H9 (cell line): ENCODE measurements around the gene XXYLT1. TPM values are rescaled to one million over a fixed set of nuclear protein-coding genes. Genes with fewer than 3 reads are reported as not detected.
A peak's percentile ranks its signal among the peaks of the same experiment; 100 is the strongest.

Source experiments
- DNase-seq: peaks from one replicate; pipeline ENCODE4 v3.0.0-alpha.2; 2017
- H2AFZ ChIP-seq: one replicate; pipeline ENCODE4 v1.6.1; 2013; ENCODE audit warnings: mild to moderate bottlenecking, low read length, control low read depth, moderate library complexity
- H2AK5ac ChIP-seq: 2 replicates; pipeline ENCODE4 v1.6.1; 2013; ENCODE audit warnings: low read length, control low read depth, mixed read lengths; ENCODE audit not compliant: insufficient read length
- H2BK120ac ChIP-seq: one replicate; pipeline ENCODE4 v1.6.1; 2013; ENCODE audit warnings: low read depth, mild to moderate bottlenecking, low read length, control low read depth, inconsistent platforms; ENCODE audit not compliant: poor library complexity, severe bottlenecking
- H2BK12ac ChIP-seq: 2 replicates; pipeline ENCODE4 v1.6.1; 2013; ENCODE audit warnings: low read length, control low read depth, mixed read lengths, low read depth; ENCODE audit not compliant: insufficient read length
- H2BK15ac ChIP-seq: 2 replicates; pipeline ENCODE4 v1.6.1; 2013; ENCODE audit warnings: low read depth, low read length, control low read depth
- H2BK20ac ChIP-seq: one replicate; pipeline ENCODE4 v1.6.1; 2013; ENCODE audit warnings: low read depth, mild to moderate bottlenecking, low read length, control low read depth, inconsistent platforms; ENCODE audit not compliant: poor library complexity, severe bottlenecking
- H2BK5ac ChIP-seq: 2 replicates; pipeline ENCODE4 v1.6.1; 2013; ENCODE audit warnings: low read length, control low read depth, mixed read lengths; ENCODE audit not compliant: insufficient read length
- H3K14ac ChIP-seq: 2 replicates; pipeline ENCODE4 v1.6.1; 2013; ENCODE audit warnings: low read length, control low read depth; ENCODE audit not compliant: insufficient read depth
- H3K18ac ChIP-seq: 2 replicates; pipeline ENCODE4 v1.6.1; 2013; ENCODE audit warnings: low read depth, mild to moderate bottlenecking, mixed read lengths, low read length, control low read depth; ENCODE audit not compliant: insufficient read length
- H3K23ac ChIP-seq: 2 replicates; pipeline ENCODE4 v1.6.1; 2013; ENCODE audit warnings: low read length, control low read depth, mixed read lengths, low read depth; ENCODE audit not compliant: insufficient read length
- H3K23me2 ChIP-seq: 2 replicates; pipeline ENCODE4 v1.6.1; 2013; ENCODE audit warnings: low read depth, mild to moderate bottlenecking, mixed read lengths, low read length, control low read depth; ENCODE audit not compliant: insufficient read length, poor library complexity, severe bottlenecking
- H3K27ac ChIP-seq: 2 replicates; pipeline ENCODE4 v1.5.1; 2013; ENCODE audit warnings: low read length, control low read depth, mixed read lengths, low read depth; ENCODE audit not compliant: insufficient read length
- H3K27me3 ChIP-seq: 2 replicates; pipeline ENCODE4 v1.6.1; 2013; ENCODE audit warnings: low read length, control low read depth, inconsistent platforms; ENCODE audit not compliant: insufficient read depth
- H3K4ac ChIP-seq: 2 replicates; pipeline ENCODE4 v1.6.1; 2013; ENCODE audit warnings: low read depth, mild to moderate bottlenecking, control low read depth, inconsistent platforms, low read length, moderate library complexity
- H3K4me1 ChIP-seq: 2 replicates; pipeline ENCODE4 v1.6.1; 2013; ENCODE audit warnings: low read length, control low read depth, inconsistent platforms; ENCODE audit not compliant: insufficient read depth
- H3K4me2 ChIP-seq: 2 replicates; pipeline ENCODE4 v1.6.1; 2013; ENCODE audit warnings: low read length, control low read depth, mixed read lengths; ENCODE audit not compliant: insufficient read length, insufficient read depth
- H3K56ac ChIP-seq: 2 replicates; pipeline ENCODE4 v1.6.1; 2013; ENCODE audit warnings: low read depth, mild to moderate bottlenecking, mixed read lengths, low read length, control low read depth; ENCODE audit not compliant: insufficient read length
- H3K79me1 ChIP-seq: 2 replicates; pipeline ENCODE4 v1.6.1; 2013; ENCODE audit warnings: low read depth, mild to moderate bottlenecking, moderate library complexity, low read length, control low read depth, inconsistent platforms; ENCODE audit not compliant: insufficient read depth, poor library complexity, severe bottlenecking
- H3K79me2 ChIP-seq: 2 replicates; pipeline ENCODE4 v1.6.1; 2013; ENCODE audit warnings: low read length, control low read depth, inconsistent platforms; ENCODE audit not compliant: insufficient read depth
- H3K9ac ChIP-seq: 2 replicates; pipeline ENCODE4 v1.6.1; 2013; ENCODE audit warnings: low read length, control low read depth, mixed read lengths; ENCODE audit not compliant: insufficient read length; ENCODE audit errors: extremely low read depth
- H3K9me3 ChIP-seq: one replicate; pipeline ENCODE4 v1.6.1; 2013; ENCODE audit warnings: low read depth, low read length, inconsistent platforms; ENCODE audit not compliant: control insufficient read depth
- H3T11ph ChIP-seq: one replicate; pipeline ENCODE4 v1.6.1; 2013; ENCODE audit warnings: mild to moderate bottlenecking, low read length, control low read depth, inconsistent platforms
- H4K20me1 ChIP-seq: one replicate; pipeline ENCODE4 v1.6.1; 2013; ENCODE audit not compliant: control insufficient read depth, insufficient read length, insufficient read depth
- H4K5ac ChIP-seq: 2 replicates; pipeline ENCODE4 v1.6.1; 2013; ENCODE audit warnings: low read depth, mild to moderate bottlenecking, mixed read lengths, low read length, control low read depth; ENCODE audit not compliant: insufficient read length
- H4K8ac ChIP-seq: replicated peaks from 2 replicates; pipeline ENCODE4 v1.6.1; 2013; ENCODE audit warnings: low read length, control low read depth, mixed read lengths, low read depth; ENCODE audit not compliant: insufficient read length
- H4K91ac ChIP-seq: 2 replicates; pipeline ENCODE4 v1.6.1; 2013; ENCODE audit warnings: low read depth, mild to moderate bottlenecking, moderate library complexity, mixed read lengths, low read length, control low read depth; ENCODE audit not compliant: insufficient read length
- H3K27ac Mint-ChIP-seq, 3 experiments: 2 replicates in 2 of 3; 3 replicates in 1 of 3; pipeline ENCODE4 v1.8.0; 2020 to 2021; ENCODE audit warnings: mixed read lengths in 3 of 3, mild to moderate bottlenecking in 1 of 3, moderate library complexity in 1 of 3
- H3K27me3 Mint-ChIP-seq: 2 replicates; pipeline ENCODE4 v1.8.0; 2021; ENCODE audit warnings: low read depth, mild to moderate bottlenecking, moderate library complexity, mixed read lengths
- H3K36me3 Mint-ChIP-seq, 3 experiments: 2 replicates in 2 of 3; 3 replicates in 1 of 3; pipeline ENCODE4 v1.8.0; 2020 to 2021; ENCODE audit warnings: low read depth in 3 of 3, mixed read lengths in 3 of 3; ENCODE audit not compliant: insufficient read depth in 1 of 3
- H3K4me1 Mint-ChIP-seq, 2 experiments: 2 replicates each; pipeline ENCODE4 v1.8.0; 2020; ENCODE audit warnings: mixed read lengths in 2 of 2
- H3K4me3 Mint-ChIP-seq, 2 experiments: 2 replicates in 1 of 2; 3 replicates in 1 of 2; pipeline ENCODE4 v1.8.0; 2020 to 2021; ENCODE audit warnings: mild to moderate bottlenecking in 2 of 2, mixed read lengths in 2 of 2, moderate library complexity in 1 of 2
- H3K9me3 Mint-ChIP-seq, 2 experiments: 2 replicates in 1 of 2; 3 replicates in 1 of 2; pipeline ENCODE4 v1.8.0; 2020; ENCODE audit warnings: mild to moderate bottlenecking in 2 of 2, mixed read lengths in 2 of 2, moderate library complexity in 1 of 2
- CTCF ChIP-seq: fragments of 200-600 bp; sonication (generic); conservative IDR thresholded peaks from 3 replicates; pipeline ENCODE4 v1.8.0; 2021; ENCODE audit warnings: antibody characterized with exemption, mild to moderate bottlenecking
- WGBS: extraction: QIAGEN DNeasy Blood & Tissue Kit; methylation state at CpG from one replicate; pipeline ENCODE4 v1.1.7; 2013; ENCODE audit warnings: missing lambda C conversion rate, low lambda C conversion rate, mixed read lengths; ENCODE audit not compliant: insufficient read length; ENCODE audit errors: extremely low coverage; 5-methylcytosine and 5-hydroxymethylcytosine counted together
- total RNA-seq: library from RNA; stranded (reverse); gene quantifications from 2 replicates; pipeline ENCODE4 v1.2.1, GENCODE V29; 2021

XXYLT1 gene
- total RNA-seq, 1 experiment from 2014 or later = 22.7 TPM

GRCh38 chr3:195179776-195180489, 91.0 kb downstream of the XXYLT1 start:
- Mint-ChIP-seq H3K27me3 (no peaks in the 10 kb centered on the region; the same call in 1 of the 2 replicates), H3K9me3 (no peaks in the 10 kb centered on the region), H3K27ac (peak overlapping the region in 2 of 3 experiments; percentile 71 to 85; a peak in 4 of 7 replicates), H3K4me1 (peaks cover 44 to 45% of the 10 kb centered on the region in 2 experiments), H3K4me3 (no peak overlapping the region), H3K36me3 (peaks cover 9 to 16% (median 12%) of the 10 kb centered on the region in 3 experiments)
- peaks cover 11% of the 10 kb centered on the region; the same call in 1 of the 2 replicates for H3K4me1 ChIP-seq
- H3K14ac ChIP-seq = no peak overlapping the region; the same call in 1 of the 2 replicates
- no peak overlapping the region for H3K4me2 ChIP-seq
- no peaks in the 10 kb centered on the region for H3K79me1 ChIP-seq
- no peaks in the 10 kb centered on the region for H3K9me3 ChIP-seq
- no peak overlapping the region for H3K9ac ChIP-seq
- no peaks in the 10 kb centered on the region for H3K23me2 ChIP-seq
- H2BK20ac ChIP-seq = no peak overlapping the region
- DNase-seq = no peak
- H3K27ac ChIP-seq = no peak overlapping the region
- H2BK120ac ChIP-seq = no peak overlapping the region
- no CpG with 5 or more reads among the region's 24 CpGs for WGBS
- no peaks in the 10 kb centered on the region for H4K20me1 ChIP-seq
- H4K5ac ChIP-seq = no peak overlapping the region
- H2AFZ ChIP-seq = no peak overlapping the region
- no peak overlapping the region for H3K18ac ChIP-seq
- no peaks in the 10 kb centered on the region for H3K27me3 ChIP-seq
- no peak overlapping the region for H3K4ac ChIP-seq
- H2BK12ac ChIP-seq = no peak overlapping the region
- no peak overlapping the region for H2AK5ac ChIP-seq
- H2BK5ac ChIP-seq = no peak overlapping the region
- no peak overlapping the region for H4K8ac ChIP-seq
- no peak overlapping the region for H3T11ph ChIP-seq
- no peak overlapping the region for H3K56ac ChIP-seq
- no peak overlapping the region for H3K23ac ChIP-seq
- H2BK15ac ChIP-seq = no peak overlapping the region
- TF ChIP-seq CTCF = no peak
- H4K91ac ChIP-seq = no peak overlapping the region
- H3K79me2 ChIP-seq = no peaks in the 10 kb centered on the region; the same call in 1 of the 2 replicates
